Right lobe of liver (tissue), 6 donors: ENCODE data around the gene LTC4S. TPM values are rescaled to one million over a fixed set of nuclear protein-coding genes. Genes with fewer than 3 reads are reported as not detected.

ENCODE experiments used
- ATAC-seq, 4 donors: fragments of 200-7000 bp; cut with Tn5 transposase; one replicate each; pipeline ENCODE4 v1.9.1; 2020; ENCODE audit warnings: mild to moderate bottlenecking in 4 of 4, moderate library complexity in 4 of 4
- DNase-seq, 3 donors: peaks; one replicate each; pipeline ENCODE4 v3.0.0-alpha.2; 2020
- H3K27ac ChIP-seq, 3 donors: fragments of 200-600 bp; one replicate each; pipeline ENCODE4 v1.8.0; 2022
- H3K27me3 ChIP-seq, 2 donors: fragments of 200-600 bp; one replicate each; pipeline ENCODE4 v1.8.0; 2022
- H3K36me3 ChIP-seq, 4 donors: fragments of 200-600 bp; sonication (generic) in 1 of 4; one replicate each; pipeline versions ENCODE4 v1.5.1 to v1.8.0; 2017 to 2022; ENCODE audit warnings: control low read depth in 1 of 4
- H3K4me1 ChIP-seq, 4 donors: fragments of 200-600 bp; sonication (generic) in 1 of 4; one replicate each; pipeline versions ENCODE4 v1.5.1 to v1.8.0; 2017 to 2022; ENCODE audit warnings: control low read depth in 1 of 4
- H3K4me3 ChIP-seq, 3 donors: fragments of 200-600 bp; one replicate each; pipeline ENCODE4 v1.8.0; 2022
- H3K9me3 ChIP-seq, 4 donors: fragments of 200-600 bp; sonication (generic) in 1 of 4; one replicate each; pipeline versions ENCODE4 v1.5.1 to v1.8.0; 2017 to 2022; ENCODE audit warnings: control low read depth in 1 of 4
- CTCF ChIP-seq, 4 donors: fragments of 200-600 bp in 3 of 4; fragments of 450-650 bp in 1 of 4; IDR thresholded peaks; one replicate each; pipeline versions ENCODE4 v1.5.1 to v1.8.0; 2016 to 2022; ENCODE audit warnings: antibody characterized with exemption in 4 of 4, mild to moderate bottlenecking in 2 of 4
- POLR2A ChIP-seq: fragments of 450-650 bp; IDR thresholded peaks from one replicate; pipeline ENCODE4 v1.6.1; 2017; ENCODE audit warnings: antibody characterized with exemption, mild to moderate bottlenecking
- WGBS: methylation state at CpG from one replicate; pipeline ENCODE4 v1.1.6; 2018; ENCODE audit warnings: low coverage, low lambda C conversion rate; ENCODE audit not compliant: insufficient coverage; ENCODE audit errors: missing lambda C conversion rate; 5-methylcytosine and 5-hydroxymethylcytosine counted together
- intact Hi-C, 2 donors: fragments of 100-400 bp; cut with DNase I; formaldehyde crosslinking; loops; one replicate each; pipeline versions ENCODE4 v1.11.2 to v1.14.1; 2022
- total RNA-seq, 6 experiments: library from RNA; depleted of rRNA in 2 of 6; stranded (reverse); fragments of >200 nt in 2 of 6; fragmentation: NEBNext Ultra II Directional in 3 of 6; extraction: Animal tissue kit (Norgen Biotek cat#: 25700) in 3 of 6; gene quantifications; one replicate each; pipeline versions ENCODE4 v1.1.0 to v1.2.4, GENCODE V29; 2016 to 2023
- donor health status: DM: no; HTN: yes; CAD: no.
- donor health status: DM: no; HTN: no; CAD: no.
- donor health status: DM: no; HTN: no; CAD: no.
- donor health status: DM: no; HTN: yes; CAD: no.
- donor health status: DM: no; HTN: yes; CAD: no.

Gene LTC4S
- total RNA-seq, 6 experiments from 2014 or later: 0.73 to 1.7 (median 1.4) TPM; not detected in 1

- peak in 3 of 4 donors; percentile 34 to 54 (median 34) for ATAC-seq
- Histone ChIP-seq H3K27ac (no peak overlapping the region), H3K27me3 (no peaks in the 10 kb centered on the region), H3K4me1 (no peaks in the 10 kb centered on the region), H3K4me3 (no peak overlapping the region), H3K9me3 (no peaks in the 10 kb centered on the region), H3K36me3 (peaks cover 0 to 37% (median 6%) of the 10 kb centered on the region in 4 donors)
- WGBS: 65% methylated on average over 9 of the region's 9 CpGs
- intact Hi-C loops: no loop called here
- no peak for TF ChIP-seq POLR2A
- TF ChIP-seq CTCF (IDR thresholded peaks at IDR 0.05): no peak
- DNase-seq: no peak
Observed at GRCh38 chr5:179777909-179778308, 15.9 kb upstream of the LTC4S start.

- WGBS: 87% methylated on average over 4 of the region's 5 CpGs
Observed at GRCh38 chr5:179778591-179778990, 15.2 kb upstream of the LTC4S start.

GRCh38 chr5:179779826-179780225 is 14.0 kb upstream of the LTC4S start:
- no peak overlapping the region for H3K4me3 ChIP-seq
- peaks cover 0 to 19% (median 6%) of the 10 kb centered on the region in 4 donors for H3K36me3 ChIP-seq
- WGBS: 82% methylated on average over 3 of the region's 4 CpGs
- no peaks in the 10 kb centered on the region for H3K27me3 ChIP-seq
- TF ChIP-seq CTCF (IDR thresholded peaks at IDR 0.05) (no peak), POLR2A (no peak)
- no peaks in the 10 kb centered on the region for H3K4me1 ChIP-seq
- no peak overlapping the region for H3K27ac ChIP-seq
- intact Hi-C loops: no loop called here
- no peaks in the 10 kb centered on the region for H3K9me3 ChIP-seq
- DNase-seq: no peak
- no peak for ATAC-seq

More at GRCh38 chr5:179778591-179778990, 15.2 kb upstream of the LTC4S start:
- Histone ChIP-seq H3K4me3 (no peak overlapping the region), H3K27me3 (no peaks in the 10 kb centered on the region), H3K27ac (no peak overlapping the region), H3K4me1 (no peaks in the 10 kb centered on the region), H3K36me3 (peaks cover 0 to 31% (median 6%) of the 10 kb centered on the region in 4 donors), H3K9me3 (no peaks in the 10 kb centered on the region)
- ATAC-seq: no peak
- DNase-seq: no peak
- intact Hi-C loops: no loop called here
- no peak for TF ChIP-seq CTCF (IDR thresholded peaks at IDR 0.05)
- TF ChIP-seq POLR2A: no peak

GRCh38 chr5:179780362-179780761 is 13.4 kb upstream of the LTC4S start:
- peak in 2 of 4 donors; percentile 20 to 29 for ATAC-seq
- 68% methylated on average over 7 of the region's 7 CpGs for WGBS
- intact Hi-C loops: no loop called here
- no peaks in the 10 kb centered on the region for H3K27me3 ChIP-seq
- no peak overlapping the region for H3K4me3 ChIP-seq
- H3K27ac ChIP-seq: no peak overlapping the region
- TF ChIP-seq POLR2A (no peak), CTCF (IDR thresholded peaks at IDR 0.05) (no peak)
- no peaks in the 10 kb centered on the region for H3K9me3 ChIP-seq
- H3K36me3 ChIP-seq: peaks cover 0 to 14% (median 6%) of the 10 kb centered on the region in 4 donors
- no peaks in the 10 kb centered on the region for H3K4me1 ChIP-seq
- DNase-seq: peak in 1 of 3 donors; percentile 12

GRCh38 chr5:179781846-179782245 is 11.9 kb upstream of the LTC4S start:
- DNase-seq (no peak), ATAC-seq (no peak)
- intact Hi-C loops: no loop called here
- Histone ChIP-seq H3K27me3 (no peaks in the 10 kb centered on the region), H3K4me3 (no peak overlapping the region), H3K9me3 (no peaks in the 10 kb centered on the region), H3K36me3 (peaks cover 0 to 9% (median 4%) of the 10 kb centered on the region in 4 donors), H3K4me1 (no peaks in the 10 kb centered on the region), H3K27ac (no peak overlapping the region)
- 71% methylated on average over 1 of the region's 4 CpGs for WGBS
- TF ChIP-seq POLR2A: no peak
- TF ChIP-seq CTCF (IDR thresholded peaks at IDR 0.05): no peak
